Measurements from ENCODE around the gene NAIF1.

The NAIF1 gene

DNA sequence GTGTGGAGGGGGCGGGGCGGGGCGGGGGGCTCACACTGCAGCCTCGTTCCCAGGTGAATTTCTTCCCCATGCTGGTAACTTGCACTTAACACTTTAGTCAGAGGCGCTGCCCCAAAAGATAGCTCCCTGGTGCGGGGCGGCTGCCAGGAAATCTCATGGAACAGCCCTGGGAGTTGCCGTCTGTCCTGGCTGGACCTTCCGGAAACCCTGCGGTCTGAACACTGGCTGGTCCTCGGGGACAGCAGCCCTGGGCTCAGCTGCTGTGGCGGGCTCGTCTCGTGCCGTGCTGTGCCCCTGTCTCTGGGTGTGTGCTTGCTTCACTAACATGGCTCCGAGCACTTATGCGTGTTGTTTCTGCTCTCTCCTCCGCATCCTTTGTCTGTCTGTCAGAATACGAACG, 34.6 kb upstream of the NAIF1 start:
- DNase-seq = no peak

DNA sequence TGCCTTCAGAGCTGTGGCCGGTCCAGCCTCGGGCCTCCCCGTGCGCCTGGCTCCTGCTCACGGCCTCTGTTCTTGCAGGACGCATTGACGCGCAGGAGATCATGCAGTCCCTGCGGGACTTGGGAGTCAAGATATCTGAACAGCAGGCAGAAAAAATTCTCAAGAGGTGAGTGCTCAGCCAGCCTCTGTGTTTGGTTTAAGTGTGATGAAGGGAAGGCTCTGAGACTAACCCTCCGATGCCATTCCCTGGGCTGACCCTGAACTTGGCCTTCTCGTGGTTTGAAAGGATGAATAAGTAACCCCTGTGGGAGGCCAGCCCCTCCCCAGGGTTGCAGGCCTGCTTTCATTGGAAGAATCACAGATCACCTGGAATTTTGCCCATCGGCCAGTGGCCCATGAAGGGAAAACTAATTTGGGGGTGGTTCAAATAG, 34.1 kb upstream of the NAIF1 start:
- DNase-seq = no peak

DNA sequence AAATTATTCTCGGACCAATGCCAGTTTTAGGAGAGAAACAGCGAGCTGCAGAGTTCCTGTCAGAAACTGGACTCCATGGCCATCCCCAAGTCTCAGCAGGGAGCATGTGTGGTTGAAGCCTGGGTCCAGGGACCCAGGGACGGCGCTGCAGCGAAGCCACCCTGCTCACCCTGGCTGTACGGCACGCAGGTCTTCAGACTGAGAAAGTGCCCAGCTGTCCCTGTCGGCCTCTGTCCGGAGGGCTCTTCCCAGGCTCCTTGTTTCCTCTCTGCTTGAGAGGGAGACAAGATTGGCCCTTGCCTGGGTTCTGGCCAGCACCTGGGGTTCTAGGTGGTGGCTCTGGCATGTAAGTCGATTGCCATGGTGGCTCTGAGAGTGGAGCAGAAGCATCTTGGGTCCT, 33.5 kb upstream of the NAIF1 start:
- DNase-seq = no peak

- no peak for DNase-seq
These were observed 32.9 kb upstream of the NAIF1 start for GRCh38 chr9:128099932-128100491.

DNA sequence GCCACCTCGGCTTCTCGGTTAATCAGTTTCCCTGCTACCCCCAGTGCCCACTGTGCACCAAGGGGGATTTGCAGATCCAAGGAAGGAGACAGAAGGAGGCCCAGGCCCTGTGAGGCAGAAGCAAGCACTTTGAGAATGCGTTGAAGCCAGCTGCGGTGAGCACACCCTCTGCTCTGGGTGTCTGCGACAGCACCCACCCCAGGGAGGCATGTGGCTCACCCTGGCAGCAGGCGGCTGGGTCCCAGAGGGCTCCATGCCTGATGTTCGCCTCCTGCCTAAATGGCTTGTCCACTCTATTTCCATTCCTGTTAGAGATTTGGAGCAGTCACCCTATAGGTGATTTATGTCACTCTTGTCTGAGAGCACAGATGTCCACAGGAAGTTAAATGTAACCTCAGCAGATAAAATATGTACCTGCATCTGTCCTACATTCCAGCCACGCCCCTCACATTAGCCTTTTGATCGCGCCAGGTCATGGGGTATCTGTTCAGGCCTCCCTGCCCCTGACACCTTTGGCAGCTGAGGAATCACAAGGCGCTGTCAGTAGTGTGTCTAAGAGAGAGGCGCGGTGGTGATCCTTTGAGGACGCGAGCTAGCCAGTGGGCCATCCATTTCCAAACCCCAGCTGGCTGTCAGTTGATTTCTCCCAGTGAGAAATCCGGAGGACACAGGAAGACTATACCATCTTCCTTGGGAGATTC, 32.3 kb upstream of the NAIF1 start:
- no peak for DNase-seq

DNA sequence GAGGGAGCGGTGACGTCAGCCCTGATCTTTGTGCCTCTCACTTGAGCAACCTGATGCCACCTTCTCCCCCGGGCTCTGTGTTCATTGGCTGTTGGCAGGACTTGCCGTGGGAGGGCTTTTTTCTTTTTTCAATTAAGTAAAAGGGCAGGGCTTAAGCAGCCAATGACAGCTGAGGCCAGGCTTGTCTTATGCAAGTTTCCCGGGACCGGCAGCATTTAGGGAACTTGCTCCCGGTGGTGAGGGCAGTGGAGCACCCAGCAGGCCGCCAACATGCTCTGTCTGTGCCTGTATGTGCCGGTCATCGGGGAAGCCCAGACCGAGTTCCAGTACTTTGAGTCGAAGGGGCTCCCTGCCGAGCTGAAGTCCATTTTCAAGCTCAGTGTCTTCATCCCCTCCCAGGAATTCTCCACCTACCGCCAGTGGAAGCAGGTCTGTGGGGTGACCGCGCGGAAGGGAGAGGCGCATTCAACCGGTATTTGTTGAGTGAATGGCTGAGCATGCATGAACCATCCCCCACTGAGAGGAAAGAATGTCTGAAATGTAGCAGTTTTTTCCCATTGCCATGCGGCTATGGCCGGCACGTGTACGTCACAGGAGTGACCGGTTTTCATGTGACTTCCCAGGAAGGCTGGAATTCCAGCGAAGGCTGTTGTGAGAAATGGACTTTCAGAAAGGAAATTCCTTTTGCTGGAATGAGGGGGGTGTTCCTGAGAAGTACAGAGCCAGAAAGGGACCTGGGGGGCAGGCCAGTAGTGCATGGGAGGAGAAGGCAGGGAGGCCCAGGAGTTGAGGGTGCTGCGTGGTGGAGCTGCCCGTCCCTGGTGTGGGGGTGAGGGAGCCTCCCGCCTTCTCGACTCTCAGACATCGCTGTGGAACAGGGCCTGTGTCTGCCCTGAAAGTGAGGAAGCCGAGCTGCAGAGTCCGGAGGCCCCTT, 31.4 kb upstream of the NAIF1 start:
- no peak for DNase-seq

- DNase-seq = no peak
These were observed 30.6 kb upstream of the NAIF1 start for GRCh38 chr9:128097543-128098296.

GRCh38 chr9:128096616-128097536, 29.8 kb upstream of the NAIF1 start:
- DNase-seq = no peak

DNA sequence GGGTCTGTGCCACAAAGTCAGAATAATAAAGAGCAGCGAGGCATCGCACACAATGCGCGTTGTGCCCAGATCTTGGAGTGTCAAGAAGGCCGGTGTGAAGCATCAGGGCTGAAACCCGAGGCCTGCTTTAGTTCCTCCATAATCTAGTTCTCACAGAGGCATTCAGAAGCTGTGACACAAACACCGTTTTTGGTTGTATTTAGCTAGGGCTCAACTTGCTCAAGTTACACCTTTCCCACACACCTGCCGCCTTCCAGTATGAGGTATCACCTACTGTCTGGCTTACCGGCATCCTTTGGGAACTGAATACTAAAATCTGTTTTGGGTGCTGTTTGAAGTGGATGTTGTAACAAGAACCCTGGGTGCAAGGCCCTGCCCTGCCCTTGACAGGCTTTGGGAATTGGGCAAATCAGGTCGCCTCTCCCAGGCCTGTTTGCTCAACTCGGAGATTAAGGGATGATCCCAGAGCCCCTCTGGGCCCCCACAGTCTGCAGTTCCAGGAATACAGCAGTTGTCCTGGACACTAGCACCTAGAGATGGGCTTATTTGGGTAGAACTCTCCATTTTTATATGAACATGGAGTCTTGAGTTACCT, 27.9 kb upstream of the NAIF1 start:
- no peak for DNase-seq

DNA sequence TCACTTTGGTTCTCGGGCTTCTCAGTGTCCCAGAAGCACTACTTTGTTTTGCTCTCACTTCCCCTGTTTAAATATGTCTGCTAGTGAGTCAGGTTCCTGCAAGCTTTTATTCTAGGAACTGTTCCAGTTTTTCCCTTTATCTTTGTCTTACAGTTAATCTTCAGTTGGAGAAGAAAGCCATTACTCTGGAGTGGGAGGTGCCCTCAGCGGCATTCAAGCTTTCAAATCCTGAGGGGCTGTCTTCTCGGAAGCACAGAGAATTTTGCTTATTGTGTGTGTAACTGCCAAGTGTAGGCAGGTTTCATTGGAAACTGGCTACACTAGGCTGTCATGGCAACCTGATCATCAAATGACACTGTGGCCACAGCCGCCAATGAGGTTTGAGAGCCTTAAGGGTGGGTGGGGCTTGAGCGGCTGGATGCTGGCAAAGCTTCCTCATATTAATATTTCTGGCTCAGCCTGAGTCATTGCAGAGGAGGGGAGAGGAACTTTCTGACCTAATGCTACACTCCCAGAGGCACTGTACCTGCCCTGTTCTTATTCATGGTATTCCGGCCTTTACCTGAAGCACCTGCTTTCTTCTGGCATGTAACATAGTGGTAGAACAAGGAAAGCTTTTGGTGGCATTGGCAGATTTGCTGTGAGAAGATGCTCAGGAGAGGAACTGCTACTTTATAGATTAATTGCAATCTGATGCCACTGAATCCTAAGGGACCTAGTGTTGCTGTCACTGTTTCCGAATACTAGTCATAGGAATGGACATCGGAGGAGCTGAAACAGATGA, 27.2 kb upstream of the NAIF1 start:
- no peak for DNase-seq

GRCh38 chr9:128093011-128093410, 25.9 kb upstream of the NAIF1 start:
- DNase-seq = no peak

DNA sequence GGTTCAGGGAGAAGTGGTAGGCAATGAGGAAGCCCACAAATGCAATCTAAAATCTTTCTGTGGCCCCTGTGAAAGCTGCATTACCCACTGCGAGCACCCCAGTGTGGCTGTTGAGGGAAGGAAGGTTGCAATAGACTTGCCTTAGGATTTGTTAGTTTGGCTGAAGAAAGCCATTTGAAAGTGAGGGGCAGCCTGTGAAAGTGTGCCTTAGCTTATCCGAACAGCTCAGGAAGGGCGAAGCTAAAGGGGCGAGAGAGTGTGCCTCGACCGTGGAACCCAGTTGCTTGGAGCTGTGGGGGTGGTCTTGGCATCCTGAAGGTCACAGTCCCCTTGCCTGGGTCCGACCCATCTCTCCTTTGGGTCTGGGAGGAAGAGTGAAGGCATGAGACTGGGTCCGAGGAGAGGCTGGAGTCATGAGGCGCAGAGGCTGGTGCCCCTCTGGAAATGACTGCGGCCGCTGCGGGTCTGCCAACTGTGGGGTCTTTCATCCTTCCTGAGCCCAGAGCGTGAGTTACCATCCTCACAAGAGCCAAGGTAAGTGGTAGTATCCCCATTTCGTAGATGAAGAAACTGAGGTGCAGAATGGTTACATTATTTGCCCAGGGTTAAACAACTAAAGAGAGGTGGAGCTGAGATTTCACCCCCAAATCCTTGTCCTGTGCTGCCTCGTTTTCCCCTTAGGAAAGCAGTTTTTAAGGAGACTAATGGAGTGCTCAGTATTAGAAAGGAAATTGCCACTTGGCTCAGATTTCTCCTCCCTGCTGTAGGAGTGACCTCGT, 25.3 kb upstream of the NAIF1 start:
- DNase-seq = no peak

DNA sequence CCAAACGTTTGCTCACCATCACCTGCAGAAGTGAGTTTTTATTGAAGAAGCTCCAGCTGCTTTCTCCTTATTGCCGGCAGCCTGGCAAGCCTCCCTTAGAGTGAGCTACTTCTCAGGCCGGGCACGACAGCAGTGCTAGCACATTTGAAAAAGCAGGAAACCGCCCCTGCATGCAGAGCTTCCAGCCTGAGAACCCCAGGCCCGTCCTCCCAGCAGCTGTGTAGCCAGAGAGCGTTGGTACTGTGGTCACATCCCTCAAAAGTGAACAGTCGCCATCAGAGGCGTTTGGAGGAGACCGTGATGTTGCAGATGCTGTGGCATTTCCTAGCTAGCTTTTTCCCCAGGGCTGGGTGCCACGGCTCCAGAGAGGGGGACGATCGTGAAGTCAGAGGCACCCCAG, 24.5 kb upstream of the NAIF1 start:
- DNase-seq = no peak

DNA sequence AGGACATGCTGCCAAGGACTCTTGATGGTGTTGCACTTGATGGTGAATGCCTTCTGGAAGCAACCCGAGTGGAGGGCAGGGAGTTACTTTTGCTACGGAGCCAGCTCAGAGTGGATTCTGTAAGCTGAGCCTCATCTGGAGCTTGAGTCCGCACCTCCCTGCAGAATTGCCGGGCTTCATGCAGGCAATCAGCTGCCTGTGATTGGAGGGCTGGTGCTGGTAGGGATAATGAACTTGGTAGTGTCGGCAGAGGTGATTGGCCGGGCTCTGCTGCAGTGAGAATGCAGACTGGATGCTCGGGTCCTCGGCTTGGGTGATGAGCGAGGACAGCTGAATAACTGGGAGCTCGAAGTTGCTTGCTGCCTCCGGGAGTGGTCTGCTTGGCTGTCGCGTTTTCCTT, 24.0 kb upstream of the NAIF1 start:
- DNase-seq = no peak

- no peak for DNase-seq
These were observed 22.2 kb upstream of the NAIF1 start for GRCh38 chr9:128089299-128089698.

- no peak for DNase-seq
These were observed 21.3 kb upstream of the NAIF1 start for GRCh38 chr9:128088253-128088945.

DNA sequence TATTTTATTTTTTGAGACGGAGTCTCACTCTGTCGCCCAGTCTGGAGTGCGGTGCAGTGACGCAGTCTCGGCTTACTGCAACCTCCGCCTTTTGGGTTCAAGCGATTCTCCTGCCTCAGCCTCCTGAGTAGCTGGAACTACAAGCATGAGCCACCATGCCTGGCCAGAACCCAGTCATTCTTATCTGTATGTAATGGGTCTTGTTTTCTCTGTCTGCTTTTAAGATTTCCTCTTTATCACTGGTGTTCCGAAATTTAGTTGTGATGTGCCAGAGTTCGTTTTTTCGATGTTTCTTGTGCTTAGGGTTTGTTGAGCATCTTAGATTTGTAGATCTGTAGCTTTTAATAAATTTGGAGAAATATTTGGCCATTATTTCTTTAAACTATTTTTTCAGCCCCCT, 20.1 kb upstream of the NAIF1 start:
- DNase-seq = no peak

DNA sequence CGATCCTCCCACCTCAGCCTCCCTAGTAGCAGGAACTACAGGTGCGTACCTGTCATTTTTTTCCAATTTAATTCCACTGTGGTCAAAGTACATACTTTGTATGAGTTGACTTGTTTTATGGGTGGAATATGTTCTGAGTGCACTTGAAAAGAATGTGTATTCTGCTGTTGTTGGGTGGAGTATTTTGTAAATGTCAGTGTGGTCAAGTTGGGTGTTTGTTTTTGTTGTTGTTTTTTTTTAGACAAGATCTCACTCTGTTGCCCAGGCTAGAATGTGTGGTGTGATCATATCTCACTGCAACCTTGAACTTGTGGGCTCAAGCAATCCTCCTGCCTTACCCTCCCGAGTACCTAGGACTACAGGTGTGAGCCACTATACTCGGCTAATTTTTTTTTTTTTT, 18.8 kb upstream of the NAIF1 start:
- no peak for DNase-seq

- no peak for DNase-seq
These were observed 17.6 kb upstream of the NAIF1 start for GRCh38 chr9:128084746-128085145.

Data from activated gamma-delta T cell (primary cell).